ENCODE results near the gene HPS3.

Gene HPS3

GRCh38 chr3:149101154-149101553 is 28.3 kb upstream of the HPS3 start:
- POLR2A ChIA-PET = no interaction called here
- 0 out of 2 replicates have a peak, but pooled peaks have one; percentile 30 for TF ChIP-seq REST (tag by site-specific recombination; IDR thresholded peaks at IDR 0.05)
- no peak for TF ChIP-seq ZNF2 (tag by site-specific recombination; IDR thresholded peaks at IDR 0.05)
- TF ChIP-seq ZNF211 (tag by site-specific recombination; IDR thresholded peaks at IDR 0.05; ENCODE audit: low read depth) = no peak
- no peak for TF ChIP-seq ZNF701 (tag by site-specific recombination; IDR thresholded peaks at IDR 0.05)
- TF ChIP-seq ZNF202 (tag by site-specific recombination; IDR thresholded peaks at IDR 0.05; ENCODE audit: borderline replicate concordance) = no peak
- peak; percentile 69 for TF ChIP-seq ZNF518A (tag by site-specific recombination; conservative IDR thresholded peaks at IDR 0.05; ENCODE audit: low read depth)
- no peak for TF ChIP-seq ZNF677 (tag by site-specific recombination; IDR thresholded peaks at IDR 0.05)
- no peak for TF ChIP-seq MZF1 (tag by site-specific recombination; IDR thresholded peaks at IDR 0.05; ENCODE audit: borderline replicate concordance)
- TF ChIP-seq ZSCAN4 (tag by site-specific recombination; IDR thresholded peaks at IDR 0.05) = no peak
- TF ChIP-seq ZNF16 (tag by site-specific recombination; IDR thresholded peaks at IDR 0.05; ENCODE audit: low read depth) = no peak
- TF ChIP-seq ZBTB44 (tag by site-specific recombination; IDR thresholded peaks at IDR 0.05) = no peak
- no peak for TF ChIP-seq ZNF416 (tag by site-specific recombination; IDR thresholded peaks at IDR 0.05)
- peak; percentile 37; the same call in 1 of the 2 replicates for TF ChIP-seq ZNF623 (tag by site-specific recombination; IDR thresholded peaks at IDR 0.05)
- TF ChIP-seq TCF7L2 (IDR thresholded peaks at IDR 0.05; ENCODE audit: borderline replicate concordance, low read depth, low read length) = no peak
- no peak for TF ChIP-seq ZNF404 (tag by site-specific recombination; IDR thresholded peaks at IDR 0.05)
- no peak for TF ChIP-seq KLF16 (tag by site-specific recombination; IDR thresholded peaks at IDR 0.05)
- TF ChIP-seq ZNF169 (tag by site-specific recombination; IDR thresholded peaks at IDR 0.05) = no peak
- peak; percentile 63 for TF ChIP-seq ZNF426 (tag by site-specific recombination; IDR thresholded peaks at IDR 0.05)
- no peak for TF ChIP-seq ZNF626 (tag by site-specific recombination; IDR thresholded peaks at IDR 0.05)
- TF ChIP-seq ZNF302 (tag by site-specific recombination; IDR thresholded peaks at IDR 0.05; ENCODE audit: low read depth) = no peak
- no peak for TF ChIP-seq ZBTB17 (tag by site-specific recombination; IDR thresholded peaks at IDR 0.05)
- TF ChIP-seq GLIS1 (tag by site-specific recombination; IDR thresholded peaks at IDR 0.05) = no peak
- TF ChIP-seq ZNF174 (tag by site-specific recombination; IDR thresholded peaks at IDR 0.05) = no peak
- no peak for TF ChIP-seq ZNF354C (tag by site-specific recombination; IDR thresholded peaks at IDR 0.05; ENCODE audit: borderline replicate concordance, low read depth)
- no peak for TF ChIP-seq ZNF221 (tag by site-specific recombination; IDR thresholded peaks at IDR 0.05; ENCODE audit: borderline replicate concordance)
- TF ChIP-seq ZNF555 (tag by site-specific recombination; conservative IDR thresholded peaks at IDR 0.05) = peak; percentile 70
- no peak for TF ChIP-seq ZEB2 (tag by site-specific recombination; IDR thresholded peaks at IDR 0.05)
- TF ChIP-seq ZNF37A (tag by site-specific recombination; IDR thresholded peaks at IDR 0.05) = no peak
- no peak for TF ChIP-seq ZNF266 (tag by site-specific recombination; IDR thresholded peaks at IDR 0.05; ENCODE audit: low read depth)

More at GRCh38 chr3:149101154-149101553, 28.3 kb upstream of the HPS3 start:
- no peak overlapping the region for H3K27ac ChIP-seq (ENCODE audit: extremely low read depth, low read depth, low read length)
- CTCF ChIA-PET = no interaction called here
- H3K4me3 ChIP-seq (ENCODE audit: low read depth, low read length) = no peak overlapping the region
- no peaks in the 10 kb centered on the region for H3K4me1 ChIP-seq (ENCODE audit: control insufficient read depth, insufficient read depth, low read length)
- no peaks in the 10 kb centered on the region for H3K36me3 ChIP-seq (ENCODE audit: control insufficient read depth in 2 of 2, insufficient read depth in 1 of 2, low read length in 2 of 2)
- H3K9me3 ChIP-seq (ENCODE audit: control insufficient read depth, insufficient read depth, low read depth, low read length) = no peaks in the 10 kb centered on the region
